Stimulated activated CD8-positive, alpha-beta memory T cell treated with anti-CD3 and anti-CD28 coated beads, Interleukin-7, amount 100 ng/mL, for 48 hours (primary cell): ENCODE data around the gene UGT1A5.

Source experiments
- DNase-seq, 2 donors: peaks; one replicate each; pipeline ENCODE4 v3.0.0-alpha.2; 2020; ENCODE audit warnings: low read depth in 1 of 2; ENCODE audit errors: extremely low read depth in 1 of 2

Gene UGT1A5

GRCh38 chr2:233712611-233713261, at the start of gene UGT1A5:
Gene UGT1A5, plus strand, starts transcription at chr2:233712907. Its CDS starts 85 bp downstream, at chr2:233712992.
- DNase-seq = no peak

- no peak for DNase-seq
Measured at GRCh38 chr2:233663911-233664310, 48.8 kb upstream of the UGT1A5 start.

GRCh38 chr2:233668605-233669260, 44.0 kb upstream of the UGT1A5 start:
- DNase-seq = no peak

GRCh38 chr2:233671290-233672161, 41.2 kb upstream of the UGT1A5 start, which contains the start of gene UGT1A9:
Gene UGT1A9, plus strand, starts transcription at chr2:233671898. Its CDS starts 37 bp downstream, at chr2:233671935.
- DNase-seq = no peak

GRCh38 chr2:233672886-233673285, 39.8 kb upstream of the UGT1A5 start:
- no peak for DNase-seq

- DNase-seq = no peak
Measured at GRCh38 chr2:233673896-233674295, 38.8 kb upstream of the UGT1A5 start.

GRCh38 chr2:233674314-233674713, 38.4 kb upstream of the UGT1A5 start:
- no peak for DNase-seq

- no peak for DNase-seq
Measured at GRCh38 chr2:233674995-233675394, 37.7 kb upstream of the UGT1A5 start.

- no peak for DNase-seq
Measured at GRCh38 chr2:233676046-233676445, 36.7 kb upstream of the UGT1A5 start.

GRCh38 chr2:233679196-233679595, 33.5 kb upstream of the UGT1A5 start:
- no peak for DNase-seq

GRCh38 chr2:233680361-233681045, 32.2 kb upstream of the UGT1A5 start:
- no peak for DNase-seq

GRCh38 chr2:233681521-233682099, 31.1 kb upstream of the UGT1A5 start, which contains the start of gene UGT1A7:
Gene UGT1A7, plus strand, starts transcription at chr2:233681901. Its CDS starts 37 bp downstream, at chr2:233681938.
- no peak for DNase-seq

GRCh38 chr2:233684640-233685039, 28.1 kb upstream of the UGT1A5 start:
- DNase-seq = no peak

- DNase-seq = no peak
Measured at GRCh38 chr2:233686928-233687327, 25.8 kb upstream of the UGT1A5 start.

- DNase-seq = no peak
Measured at GRCh38 chr2:233688341-233688740, 24.4 kb upstream of the UGT1A5 start.

- no peak for DNase-seq
Measured at GRCh38 chr2:233689031-233689430, 23.7 kb upstream of the UGT1A5 start.

- DNase-seq = no peak
Measured at GRCh38 chr2:233689501-233689900, 23.2 kb upstream of the UGT1A5 start.

- DNase-seq = no peak
Measured at GRCh38 chr2:233690444-233690843, 22.3 kb upstream of the UGT1A5 start.

GRCh38 chr2:233691443-233692433, 21.0 kb upstream of the UGT1A5 start:
- DNase-seq = no peak
